ENCODE results near the gene SDK2. TPM values are rescaled to one million over a fixed set of nuclear protein-coding genes. Genes with fewer than 3 reads are reported as not detected.

Gene SDK2
- total and polyA plus RNA-seq, 2 donors from 2014 or later: 0.37 to 2.4 TPM

- no peaks in the 10 kb centered on the region for H3K9me3 ChIP-seq (ENCODE audit: control insufficient read depth in 2 of 3, insufficient read depth in 1 of 3, low read length in 3 of 3)
- no peak overlapping the region for H3K4me3 ChIP-seq (ENCODE audit: low read length in 3 of 3)
- no peak overlapping the region for H3K9ac ChIP-seq (ENCODE audit: low read length in 3 of 3)
- no peaks in the 10 kb centered on the region for H3K27me3 ChIP-seq (ENCODE audit: control insufficient read depth, insufficient read depth, low read length)
- intact Hi-C loops (cut with DNase I): no loop called here
- H3K4me1 ChIP-seq (ENCODE audit: control insufficient read depth in 2 of 3, insufficient read depth in 2 of 3, low read depth in 1 of 3, low read length in 3 of 3): no peaks in the 10 kb centered on the region
- no peak overlapping the region for H3K27ac ChIP-seq (ENCODE audit: low read depth in 2 of 2, low read length in 2 of 2)
- FAIRE-seq (no peak), DNase-seq (no peak)
- no peaks in the 10 kb centered on the region for H3K36me3 ChIP-seq (ENCODE audit: control insufficient read depth in 2 of 3, insufficient read depth in 3 of 3, low read length in 3 of 3)
- TF ChIP-seq CTCF (IDR thresholded peaks at IDR 0.05; ENCODE audit: borderline replicate concordance, extremely low read depth, insufficient read depth): no peak
Observed at GRCh38 chr17:73545109-73546032, 98.9 kb downstream of the SDK2 start.

- H3K27ac ChIP-seq (ENCODE audit: low read depth in 2 of 2, low read length in 2 of 2): no peak overlapping the region
- no peak for FAIRE-seq
- no peak for TF ChIP-seq CTCF (IDR thresholded peaks at IDR 0.05; ENCODE audit: borderline replicate concordance, extremely low read depth, insufficient read depth)
Observed at GRCh38 chr17:73544333-73544732, 99.9 kb downstream of the SDK2 start.

GRCh38 chr17:73542323-73542722, 101.9 kb downstream of the SDK2 start:
- Histone ChIP-seq H3K4me1 (ENCODE audit: control insufficient read depth in 2 of 3, insufficient read depth in 2 of 3, low read depth in 1 of 3, low read length in 3 of 3) (no peaks in the 10 kb centered on the region), H3K36me3 (ENCODE audit: control insufficient read depth in 2 of 3, insufficient read depth in 3 of 3, low read length in 3 of 3) (no peaks in the 10 kb centered on the region), H3K27ac (ENCODE audit: low read depth in 2 of 2, low read length in 2 of 2) (no peak overlapping the region), H3K27me3 (ENCODE audit: control insufficient read depth, insufficient read depth, low read length) (no peaks in the 10 kb centered on the region), H3K9me3 (ENCODE audit: control insufficient read depth in 2 of 3, insufficient read depth in 1 of 3, low read length in 3 of 3) (no peaks in the 10 kb centered on the region), H3K9ac (ENCODE audit: low read length in 3 of 3) (no peak overlapping the region), H3K4me3 (ENCODE audit: low read length in 3 of 3) (no peak overlapping the region)
- no peak for DNase-seq
- TF ChIP-seq CTCF (IDR thresholded peaks at IDR 0.05; ENCODE audit: borderline replicate concordance, extremely low read depth, insufficient read depth): no peak
- no peak for FAIRE-seq
- intact Hi-C loops (cut with DNase I): no loop called here

More at GRCh38 chr17:73544333-73544732, 99.9 kb downstream of the SDK2 start:
- no peaks in the 10 kb centered on the region for H3K27me3 ChIP-seq (ENCODE audit: control insufficient read depth, insufficient read depth, low read length)
- intact Hi-C loops (cut with DNase I): no loop called here
- no peaks in the 10 kb centered on the region for H3K4me1 ChIP-seq (ENCODE audit: control insufficient read depth in 2 of 3, insufficient read depth in 2 of 3, low read depth in 1 of 3, low read length in 3 of 3)
- H3K4me3 ChIP-seq (ENCODE audit: low read length in 3 of 3): no peak overlapping the region
- no peaks in the 10 kb centered on the region for H3K9me3 ChIP-seq (ENCODE audit: control insufficient read depth in 2 of 3, insufficient read depth in 1 of 3, low read length in 3 of 3)
- DNase-seq: no peak
- no peak overlapping the region for H3K9ac ChIP-seq (ENCODE audit: low read length in 3 of 3)
- H3K36me3 ChIP-seq (ENCODE audit: control insufficient read depth in 2 of 3, insufficient read depth in 3 of 3, low read length in 3 of 3): no peaks in the 10 kb centered on the region

Data from kidney (tissue), 14 donors.